GM10266 (cell line): ENCODE data around the gene AFF3.

Source experiments
- DNase-seq: peaks from one replicate; pipeline ENCODE4 v3.0.0; 2012; ENCODE audit errors: extremely low spot score
- CTCF ChIP-seq: IDR thresholded peaks from 2 replicates; pipeline ENCODE4 v1.5.1; 2012; ENCODE audit warnings: mild to moderate bottlenecking, low read depth; ENCODE audit not compliant: control insufficient read depth, insufficient read depth; ENCODE audit errors: missing control alignments

AFF3 gene

GRCh38 chr2:99825630-99826029, 316.8 kb downstream of the AFF3 start:
- DNase-seq: no peak
- TF ChIP-seq CTCF: no peak

GRCh38 chr2:99824758-99825157, 317.6 kb downstream of the AFF3 start:
- no peak for TF ChIP-seq CTCF

GRCh38 chr2:99822474-99823207, 319.7 kb downstream of the AFF3 start:
- TF ChIP-seq CTCF: no peak

More at GRCh38 chr2:99824758-99825157, 317.6 kb downstream of the AFF3 start:
- DNase-seq: no peak

GRCh38 chr2:99821984-99822383, 320.4 kb downstream of the AFF3 start:
- TF ChIP-seq CTCF: no peak

More at GRCh38 chr2:99822474-99823207, 319.7 kb downstream of the AFF3 start:
- DNase-seq: no peak

GRCh38 chr2:99821572-99821971, 320.8 kb downstream of the AFF3 start:
- no peak for DNase-seq
- TF ChIP-seq CTCF: no peak

More at GRCh38 chr2:99821984-99822383, 320.4 kb downstream of the AFF3 start:
- DNase-seq: no peak

GRCh38 chr2:99821039-99821438, 321.4 kb downstream of the AFF3 start:
- DNase-seq: no peak
- no peak for TF ChIP-seq CTCF

- DNase-seq: no peak
These were observed 322.6 kb downstream of the AFF3 start for GRCh38 chr2:99819766-99820165.

More at GRCh38 chr2:99819766-99820165, 322.6 kb downstream of the AFF3 start:
- TF ChIP-seq CTCF: no peak
